B cell (primary cell): ENCODE measurements around the gene DISP3. TPM values are rescaled to one million over a fixed set of nuclear protein-coding genes. Genes with fewer than 3 reads are reported as not detected.

ENCODE experiments used
- ATAC-seq: fragments of 200-7000 bp; cut with Tn5 transposase; one replicate; pipeline ENCODE4 v1.10.0; 2021; ENCODE audit warnings: low read depth, mild to moderate bottlenecking, moderate number of reproducible peaks, moderate library complexity
- CTCF ChIA-PET: fragments of 350-600 bp; sonication (Branson Sonifier 250); formaldehyde crosslinking; loops from one replicate; lab custom pipeline; 2021; ENCODE audit warnings: antibody characterized with exemption, inconsistent platforms; lab: Charles Lee
- POLR2A ChIA-PET: fragments of 350-600 bp; sonication (Branson Sonifier 250); formaldehyde crosslinking; loops from one replicate; lab custom pipeline; 2021; ENCODE audit warnings: antibody characterized with exemption; lab: Charles Lee
- DNase-seq: peaks from one replicate; pipeline ENCODE4 v3.0.0; 2013
- H2AFZ ChIP-seq: 2 replicates; pipeline ENCODE4 v1.6.1; 2012; ENCODE audit warnings: mild to moderate bottlenecking, low read depth, low read length; ENCODE audit not compliant: insufficient read depth, poor library complexity, severe bottlenecking
- H3K27ac ChIP-seq, 2 donors: 1 replicate in 1 of 2; 2 replicates in 1 of 2; pipeline ENCODE4 v1.5.1; 2012 to 2013; ENCODE audit warnings: low read length in 2 of 2, mild to moderate bottlenecking in 2 of 2, moderate library complexity in 1 of 2
- H3K27me3 ChIP-seq, 4 experiments: fragments of 200-600 bp in 1 of 4; sonication (generic) in 1 of 4; replicated peaks in 1 of 4; 1 replicate in 2 of 4; 2 replicates in 2 of 4; pipeline versions ENCODE4 v1.6.1 to v1.7.0; 2013 to 2016; ENCODE audit warnings: low read length in 3 of 4, mild to moderate bottlenecking in 2 of 4, mixed read lengths in 1 of 4, moderate library complexity in 1 of 4; ENCODE audit not compliant: insufficient read depth in 4 of 4, control insufficient read depth in 3 of 4; ENCODE audit errors: control extremely low read depth in 1 of 4
- H3K36me3 ChIP-seq, 2 experiments: replicated peaks in 1 of 2; 1 replicate in 1 of 2; 2 replicates in 1 of 2; pipeline versions ENCODE4 v1.6.1 to v1.7.1; 2013; ENCODE audit warnings: low read length in 1 of 2; ENCODE audit not compliant: insufficient read depth in 2 of 2, control insufficient read depth in 1 of 2; ENCODE audit errors: control extremely low read depth in 1 of 2, extremely low read depth in 1 of 2
- H3K4me1 ChIP-seq, 2 donors: fragments of 200-600 bp in 1 of 2; sonication (generic) in 1 of 2; 1 replicate in 1 of 2; 2 replicates in 1 of 2; pipeline versions ENCODE4 v1.5.1 to v1.6.1; 2013 to 2017; ENCODE audit warnings: low read length in 2 of 2; ENCODE audit not compliant: control insufficient read depth in 2 of 2, insufficient read depth in 2 of 2
- H3K4me2 ChIP-seq: replicated peaks from 2 replicates; pipeline ENCODE3; 2012; ENCODE audit warnings: mild to moderate bottlenecking, low read depth, low read length; ENCODE audit not compliant: poor library complexity, severe bottlenecking
- H3K4me3 ChIP-seq, 5 experiments: fragments of 200-600 bp in 1 of 5; sonication (generic) in 1 of 5; 1 replicate in 3 of 5; 2 replicates in 2 of 5; pipeline versions ENCODE4 v1.5.1 to v1.7.0; 2011 to 2016; ENCODE audit warnings: low read length in 4 of 5, mild to moderate bottlenecking in 4 of 5, low read depth in 2 of 5, control low read depth in 1 of 5, moderate library complexity in 1 of 5; ENCODE audit not compliant: insufficient read depth in 1 of 5; ENCODE audit errors: control extremely low read depth in 1 of 5, extremely low read depth in 1 of 5
- H3K79me2 ChIP-seq: fragments of 200-600 bp; sonication (generic); one replicate; pipeline ENCODE4 v1.6.0; 2016; ENCODE audit warnings: low read length; ENCODE audit not compliant: control insufficient read depth, insufficient read depth
- H3K9ac ChIP-seq: fragments of 200-600 bp; sonication (generic); 2 replicates; pipeline ENCODE4 v1.6.1; 2017; ENCODE audit warnings: mild to moderate bottlenecking, low read length, moderate library complexity
- H3K9me3 ChIP-seq, 3 donors: one replicate each; pipeline versions ENCODE4 v1.6.1 to v1.7.1; 2013; ENCODE audit warnings: low read length in 2 of 3; ENCODE audit not compliant: control insufficient read depth in 2 of 3, insufficient read depth in 1 of 3; ENCODE audit errors: control extremely low read depth in 1 of 3
- H4K20me1 ChIP-seq: 2 replicates; pipeline ENCODE4 v1.6.0; 2012; ENCODE audit warnings: mild to moderate bottlenecking, low read length; ENCODE audit not compliant: insufficient read depth, control insufficient read depth, poor library complexity, severe bottlenecking
- H3K27ac Mint-ChIP-seq: one replicate; pipeline ENCODE4 v1.8.0; 2021; ENCODE audit warnings: mixed read lengths
- H3K27me3 Mint-ChIP-seq: one replicate; pipeline ENCODE4 v1.8.0; 2021; ENCODE audit warnings: mixed read lengths
- H3K4me1 Mint-ChIP-seq: one replicate; pipeline ENCODE4 v1.8.0; 2021; ENCODE audit warnings: mixed read lengths
- H3K4me3 Mint-ChIP-seq: one replicate; pipeline ENCODE4 v1.8.0; 2021; ENCODE audit warnings: mixed read lengths
- H3K9me3 Mint-ChIP-seq: one replicate; pipeline ENCODE4 v1.8.0; 2022; ENCODE audit warnings: mixed read lengths; ENCODE audit not compliant: insufficient read depth
- EZH2 ChIP-seq: IDR thresholded peaks from 2 replicates; pipeline ENCODE4 v1.6.1; 2012; ENCODE audit warnings: borderline replicate concordance, low read depth, mild to moderate bottlenecking, moderate library complexity, low read length; ENCODE audit not compliant: insufficient read depth, poor library complexity, severe bottlenecking
- WGBS: methylation state at CpG from one replicate; pipeline ENCODE4 v1.1.5; 2013; ENCODE audit warnings: missing lambda C conversion rate; ENCODE audit not compliant: insufficient coverage; 5-methylcytosine and 5-hydroxymethylcytosine counted together
- intact Hi-C: fragments of 100-400 bp; cut with micrococcal nuclease; formaldehyde crosslinking; loops from one replicate; pipeline ENCODE4 v1.10.0; 2022
- polyA plus RNA-seq: library from polyadenylated mRNA; depleted of rRNA; stranded (reverse); fragments of >200 nt; gene quantifications from 2 replicates; pipeline ENCODE4 v1.2.3, GENCODE V29; 2012
- total RNA-seq, 2 donors: library from RNA; stranded (reverse); fragments of 120-200 nt in 1 of 2; gene quantifications; 1 replicate in 1 of 2; 2 replicates in 1 of 2; pipeline versions ENCODE4 v1.2.3 to v1.2.4, GENCODE V29; 2013 to 2022
- TF ChIP-seq, protein P1 (sequence below): fragments of 200-600 bp; IDR thresholded peaks from one replicate; pipeline ENCODE4 v1.8.0; 2022; ENCODE audit warnings: antibody characterized with exemption, mild to moderate bottlenecking

The DISP3 gene
- total and polyA plus RNA-seq, 2 donors (not counting 1 experiment from before 2014, with no cell fraction given) = 0.25 to 1.6 TPM

DNA sequence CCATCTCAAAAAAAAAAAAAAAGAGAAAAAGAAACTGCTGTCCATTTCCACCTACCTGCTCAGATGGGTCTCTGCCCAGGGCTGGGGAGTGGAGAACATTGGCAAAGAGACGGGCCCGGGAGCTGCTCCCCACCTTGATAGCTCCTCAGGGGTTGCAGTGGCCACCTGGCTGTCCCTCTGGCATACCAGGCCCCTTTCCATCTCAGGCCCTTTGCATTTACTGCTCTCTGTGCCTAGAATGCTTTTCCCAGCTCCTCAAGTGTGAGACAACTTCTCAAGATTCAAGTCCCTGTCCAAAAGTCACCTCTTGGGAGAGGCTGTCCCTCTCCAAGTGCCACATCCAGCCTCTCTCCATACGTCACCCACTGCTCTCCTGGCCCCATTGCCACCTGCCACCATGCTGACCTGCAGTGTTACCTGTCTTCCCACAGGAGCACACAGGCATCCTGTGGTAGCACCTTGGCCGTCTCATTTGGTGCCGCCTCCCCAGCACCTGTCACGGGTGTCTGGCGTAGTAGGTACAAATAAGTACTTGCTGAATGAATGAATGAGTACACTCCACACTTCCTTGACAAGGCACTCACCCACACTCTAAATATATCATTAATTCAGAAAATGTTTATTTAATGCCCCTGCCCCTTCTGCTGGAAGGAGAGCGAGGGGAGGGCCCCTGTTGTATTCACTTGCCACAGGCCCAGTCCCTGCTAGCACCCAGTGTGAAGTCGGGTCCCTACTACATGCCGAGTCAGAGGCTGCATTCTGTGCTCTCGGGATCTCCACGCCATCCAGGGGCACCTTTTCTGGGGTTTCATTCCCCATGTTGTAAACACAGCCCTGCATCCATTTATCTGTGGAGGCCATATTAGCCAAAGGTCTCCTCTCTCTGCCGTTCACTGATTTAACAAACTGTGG, 48.8 kb downstream of the DISP3 start:
- H3K27me3 ChIP-seq = no peaks in the 10 kb centered on the region
- intact Hi-C loops = no loop called here
- 92% methylated on average over 9 of the region's 13 CpGs for WGBS
- DNase-seq (no peak), ATAC-seq (no peak)
- no peak overlapping the region for H2AFZ ChIP-seq
- no peak overlapping the region for H3K4me3 Mint-ChIP-seq
- POLR2A ChIA-PET = no interaction called here
- H3K4me2 ChIP-seq = no peak overlapping the region
- H3K79me2 ChIP-seq = no peaks in the 10 kb centered on the region
- no peak overlapping the region for H3K27ac Mint-ChIP-seq
- no peaks in the 10 kb centered on the region for H3K9me3 Mint-ChIP-seq
- no peaks in the 10 kb centered on the region for H3K36me3 ChIP-seq
- no peak overlapping the region for H3K4me3 ChIP-seq
- TF ChIP-seq EZH2 = no peak
- TF ChIP-seq, protein P1, sequence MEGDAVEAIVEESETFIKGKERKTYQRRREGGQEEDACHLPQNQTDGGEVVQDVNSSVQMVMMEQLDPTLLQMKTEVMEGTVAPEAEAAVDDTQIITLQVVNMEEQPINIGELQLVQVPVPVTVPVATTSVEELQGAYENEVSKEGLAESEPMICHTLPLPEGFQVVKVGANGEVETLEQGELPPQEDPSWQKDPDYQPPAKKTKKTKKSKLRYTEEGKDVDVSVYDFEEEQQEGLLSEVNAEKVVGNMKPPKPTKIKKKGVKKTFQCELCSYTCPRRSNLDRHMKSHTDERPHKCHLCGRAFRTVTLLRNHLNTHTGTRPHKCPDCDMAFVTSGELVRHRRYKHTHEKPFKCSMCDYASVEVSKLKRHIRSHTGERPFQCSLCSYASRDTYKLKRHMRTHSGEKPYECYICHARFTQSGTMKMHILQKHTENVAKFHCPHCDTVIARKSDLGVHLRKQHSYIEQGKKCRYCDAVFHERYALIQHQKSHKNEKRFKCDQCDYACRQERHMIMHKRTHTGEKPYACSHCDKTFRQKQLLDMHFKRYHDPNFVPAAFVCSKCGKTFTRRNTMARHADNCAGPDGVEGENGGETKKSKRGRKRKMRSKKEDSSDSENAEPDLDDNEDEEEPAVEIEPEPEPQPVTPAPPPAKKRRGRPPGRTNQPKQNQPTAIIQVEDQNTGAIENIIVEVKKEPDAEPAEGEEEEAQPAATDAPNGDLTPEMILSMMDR = no peak
- H4K20me1 ChIP-seq = no peaks in the 10 kb centered on the region
- H3K27ac ChIP-seq = no peak overlapping the region
- no peaks in the 10 kb centered on the region for H3K9me3 ChIP-seq
- H3K4me1 ChIP-seq = no peaks in the 10 kb centered on the region
- no peaks in the 10 kb centered on the region for H3K27me3 Mint-ChIP-seq
- CTCF ChIA-PET = no interaction called here
- H3K4me1 Mint-ChIP-seq = no peaks in the 10 kb centered on the region
- no peak overlapping the region for H3K9ac ChIP-seq

DNA sequence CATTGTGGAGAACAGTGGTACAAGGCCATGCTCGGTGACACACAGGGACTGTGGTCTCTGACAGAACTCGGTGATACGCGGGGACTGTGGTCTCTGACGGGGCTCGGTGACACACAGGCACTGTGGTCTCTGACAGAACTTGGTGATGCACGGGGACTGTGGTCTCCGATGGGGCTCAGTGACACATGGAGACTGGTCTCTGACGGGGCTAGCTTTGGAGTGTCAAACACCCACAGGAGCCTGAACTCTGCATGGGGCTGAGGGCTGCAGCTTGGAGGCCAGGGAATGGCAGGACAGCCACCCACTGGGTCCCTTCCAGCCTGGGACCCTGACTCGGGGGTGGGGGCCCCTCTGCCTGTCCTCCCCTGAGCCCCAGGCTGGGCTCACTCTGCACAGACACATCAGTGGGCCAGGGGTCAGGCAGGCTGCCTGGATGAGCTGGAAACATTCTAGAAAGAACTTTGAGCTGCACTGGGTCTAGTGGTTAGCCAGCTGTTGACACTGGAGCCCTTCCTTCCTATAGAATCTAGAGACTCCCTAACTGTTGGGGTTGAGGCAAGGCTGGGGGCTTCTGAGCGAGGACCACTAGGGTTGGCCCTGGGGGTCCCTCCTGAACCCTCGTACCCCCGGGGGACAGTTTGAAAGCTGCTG, 49.8 kb downstream of the DISP3 start:
- Histone ChIP-seq H3K27me3 (no peaks in the 10 kb centered on the region), H2AFZ (no peak overlapping the region), H3K4me3 (no peak overlapping the region), H3K36me3 (no peaks in the 10 kb centered on the region), H3K79me2 (no peaks in the 10 kb centered on the region), H4K20me1 (no peaks in the 10 kb centered on the region), H3K9me3 (no peaks in the 10 kb centered on the region), H3K4me1 (no peaks in the 10 kb centered on the region), H3K4me2 (no peak overlapping the region), H3K27ac (no peak overlapping the region), H3K9ac (no peak overlapping the region)
- no peak for DNase-seq
- H3K4me3 Mint-ChIP-seq = no peak overlapping the region
- ChIA-PET CTCF (no interaction called here), POLR2A (no interaction called here)
- TF ChIP-seq, protein P1 = no peak
- no peak for TF ChIP-seq EZH2
- H3K9me3 Mint-ChIP-seq = no peaks in the 10 kb centered on the region
- H3K27ac Mint-ChIP-seq = no peak overlapping the region
- no peak for ATAC-seq
- no peaks in the 10 kb centered on the region for H3K4me1 Mint-ChIP-seq
- H3K27me3 Mint-ChIP-seq = no peaks in the 10 kb centered on the region
- intact Hi-C loops = no loop called here
- 86% methylated on average over 13 of the region's 13 CpGs for WGBS
